A172 (cell line): ENCODE results near the gene FRYL. TPM values are rescaled to one million over a fixed set of nuclear protein-coding genes. Genes with fewer than 3 reads are reported as not detected.
A peak's percentile ranks its signal among the peaks of the same experiment; 100 is the strongest.
"Not testable (repeated sequence)": the region's sequence is repeated elsewhere in the genome, so short reads cannot be mapped to it uniquely, and the experiment has no call there.

Experiments used
- DNase-seq: peaks from one replicate; pipeline ENCODE4 v3.0.0-alpha.2; 2015; ENCODE audit warnings: low spot score
- total RNA-seq: library from RNA; depleted of rRNA; stranded (reverse); fragments of >200 nt; shearing (Covaris generic); gene quantifications from 2 replicates; pipeline ENCODE4 v1.2.3, GENCODE V29; 2014

Gene FRYL
- total RNA-seq, 1 experiment from 2014 or later = 30.0 TPM

GRCh38 chr4:48698029-48698971, 81.8 kb downstream of the FRYL start:
- DNase-seq = peak; percentile 68

GRCh38 chr4:48697516-48697915, 82.6 kb downstream of the FRYL start:
- DNase-seq = not testable (repeated sequence)

- no peak for DNase-seq
Observed at GRCh38 chr4:48694824-48695223, 85.3 kb downstream of the FRYL start.

- no peak for DNase-seq
Observed at GRCh38 chr4:48693856-48694574, 86.1 kb downstream of the FRYL start.

- DNase-seq = no peak
Observed at GRCh38 chr4:48692897-48693296, 87.2 kb downstream of the FRYL start.

GRCh38 chr4:48692044-48692443, 88.0 kb downstream of the FRYL start:
- DNase-seq = no peak

- no peak for DNase-seq
Observed at GRCh38 chr4:48688953-48689352, 91.1 kb downstream of the FRYL start.

GRCh38 chr4:48687313-48688051, 92.6 kb downstream of the FRYL start:
- no peak for DNase-seq

GRCh38 chr4:48686369-48686768, 93.7 kb downstream of the FRYL start:
- no peak for DNase-seq

GRCh38 chr4:48683784-48684666, 96.1 kb downstream of the FRYL start:
- DNase-seq = no peak

- not testable (repeated sequence) for DNase-seq
Observed at GRCh38 chr4:48682870-48683269, 97.2 kb downstream of the FRYL start.

- no peak for DNase-seq
Observed at GRCh38 chr4:48681856-48682255, 98.2 kb downstream of the FRYL start.

- DNase-seq = no peak
Observed at GRCh38 chr4:48680848-48681568, 99.1 kb downstream of the FRYL start.

GRCh38 chr4:48673537-48673936, 106.5 kb downstream of the FRYL start:
- DNase-seq = no peak

GRCh38 chr4:48670587-48670986, 109.5 kb downstream of the FRYL start:
- DNase-seq = no peak

GRCh38 chr4:48669086-48669485, 111.0 kb downstream of the FRYL start:
- DNase-seq = no peak

- DNase-seq = no peak
Observed at GRCh38 chr4:48668254-48669017, 111.6 kb downstream of the FRYL start.

GRCh38 chr4:48667148-48667547, 112.9 kb downstream of the FRYL start:
- no peak for DNase-seq

- peak; percentile 28 for DNase-seq
Observed at GRCh38 chr4:48665555-48666186, 114.4 kb downstream of the FRYL start.
